ENCODE results near the gene GUSB.

The GUSB gene

DNA sequence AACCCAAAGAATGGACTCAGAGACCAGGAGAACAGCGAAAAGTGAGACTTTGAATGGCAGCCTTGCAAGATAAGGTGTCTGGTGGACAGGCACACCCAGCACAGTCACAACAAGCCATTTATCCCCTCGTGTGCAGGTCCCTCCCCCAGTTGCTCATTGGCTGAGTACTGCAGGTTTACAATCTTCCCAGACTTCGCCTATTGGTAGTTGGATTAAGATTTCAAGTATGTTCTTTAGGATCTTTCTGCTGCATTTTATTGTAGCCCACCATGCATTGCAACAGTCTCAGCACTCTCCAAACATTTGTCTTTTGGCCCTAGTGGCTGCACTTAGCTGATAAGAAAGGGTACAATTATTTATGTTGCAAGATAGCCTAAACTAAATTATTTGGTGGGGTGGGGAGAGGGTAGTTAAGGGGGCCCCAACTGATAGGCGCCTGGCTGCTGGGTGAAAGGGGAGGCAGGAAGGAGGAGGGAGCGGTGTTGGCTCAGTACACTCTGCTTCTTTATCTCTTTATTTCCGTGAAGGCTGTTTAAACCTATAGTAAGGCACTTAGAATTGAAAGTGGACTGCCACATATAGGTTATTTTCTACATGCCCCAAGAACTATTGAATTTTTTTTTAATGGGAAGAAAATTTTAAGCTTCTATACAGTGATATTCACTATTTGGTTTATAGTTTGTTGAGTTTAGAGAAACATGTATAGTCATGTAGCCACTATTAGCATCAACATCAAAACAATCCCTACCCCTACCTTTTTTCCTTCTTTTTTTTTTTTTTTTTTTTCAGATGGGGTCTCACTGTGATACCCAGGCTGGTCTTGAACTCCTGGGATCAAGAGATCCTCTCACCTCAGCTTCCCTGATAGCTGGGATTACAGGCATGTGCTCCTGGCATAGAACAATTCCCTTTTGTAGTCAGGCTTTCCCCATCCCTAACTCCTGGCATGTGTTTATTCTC lies 54.2 kb downstream of the GUSB start:
- no peak for DNase-seq

GRCh38 chr7:65926588-65926987 lies 55.4 kb downstream of the GUSB start:
- no peak for DNase-seq

DNA sequence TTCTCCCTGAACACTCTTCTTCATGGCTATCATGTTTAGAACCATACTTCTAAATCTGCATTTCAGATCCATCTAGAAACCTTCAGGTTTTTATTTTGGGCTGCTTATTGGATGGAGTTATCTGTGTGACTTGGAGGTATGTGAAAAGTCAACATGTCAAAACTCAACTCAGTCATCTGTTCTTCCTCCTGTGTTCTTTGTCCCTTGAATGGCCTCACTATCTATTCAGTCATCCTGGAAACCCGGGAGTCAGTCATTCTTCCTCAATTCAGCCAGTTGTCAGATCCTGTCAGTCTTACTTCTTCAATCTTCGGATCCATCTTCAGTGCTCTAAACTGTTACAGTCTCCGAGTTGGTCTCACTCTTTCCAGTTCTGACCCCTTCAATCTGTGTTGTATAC lies 57.0 kb downstream of the GUSB start:
- DNase-seq = no peak

- no peak for DNase-seq
Observed at GRCh38 chr7:65924193-65924592, 57.8 kb downstream of the GUSB start.

GRCh38 chr7:65923316-65923715 lies 58.7 kb downstream of the GUSB start:
- DNase-seq = no peak

GRCh38 chr7:65915921-65916657 lies 65.9 kb downstream of the GUSB start:
- DNase-seq = no peak

GRCh38 chr7:65912237-65912636 lies 69.8 kb downstream of the GUSB start:
- no peak for DNase-seq

All from CD4-positive, alpha-beta T cell treated with Interleukin-4 for 4 hours (primary cell).